ENCODE data around the gene SHPK.

The SHPK gene

DNA sequence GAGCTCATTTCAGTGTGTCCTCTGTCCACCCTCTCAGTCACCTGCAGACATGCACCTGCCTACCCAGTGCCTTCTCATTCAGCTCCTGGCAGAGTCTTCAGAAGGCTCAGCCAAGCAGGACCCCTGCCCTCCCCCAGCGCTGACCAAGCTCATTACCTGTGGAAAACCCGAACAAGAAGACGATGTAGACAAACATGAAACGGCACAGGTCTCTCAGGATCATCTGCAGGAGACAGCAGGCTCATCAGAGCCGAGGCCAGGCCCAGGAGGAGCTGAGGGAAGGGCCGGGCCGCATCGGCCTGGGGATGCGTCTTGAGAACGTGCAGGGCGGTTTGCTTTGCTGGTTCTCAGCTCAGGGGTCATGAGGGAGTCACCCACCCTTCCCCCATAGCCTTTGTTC, 59.1 kb downstream of the SHPK start:
- H3K27me3 ChIP-seq = no peaks in the 10 kb centered on the region
- H3K4me3 ChIP-seq = no peak overlapping the region
- no peaks in the 10 kb centered on the region for H3K9me3 ChIP-seq
- DNase-seq = no peak
- H3K4me1 ChIP-seq = no peaks in the 10 kb centered on the region
- peaks cover 7 to 59% (median 33%) of the 10 kb centered on the region in 3 donors for H3K36me3 ChIP-seq
- intact Hi-C loops (cut with DNase I; ENCODE audit: low total_unique reads) = no loop called here
- no peak overlapping the region for H3K27ac ChIP-seq
- no peak for TF ChIP-seq CTCF (IDR thresholded peaks at IDR 0.05)

DNA sequence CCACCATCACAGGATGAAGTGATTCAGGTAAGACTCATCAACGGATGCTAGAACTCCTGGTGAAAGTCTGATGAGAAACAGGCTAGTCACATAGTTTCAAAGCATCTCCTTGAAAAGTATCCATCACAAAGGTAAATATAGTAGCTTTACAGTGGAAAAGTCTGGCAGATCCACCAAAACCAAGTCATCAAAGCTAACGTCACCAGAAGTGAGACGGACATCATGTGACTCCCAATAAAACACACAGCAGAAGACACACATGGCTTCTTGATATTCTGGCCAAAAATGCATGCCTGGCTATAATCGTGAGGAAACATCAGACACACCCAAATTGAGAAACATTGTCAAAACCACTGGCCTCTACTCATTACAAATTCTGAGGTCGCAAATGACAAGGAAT, 60.5 kb downstream of the SHPK start:
- Histone ChIP-seq H3K9me3 (no peaks in the 10 kb centered on the region), H3K27me3 (no peaks in the 10 kb centered on the region), H3K36me3 (peaks cover 7 to 72% (median 48%) of the 10 kb centered on the region in 3 donors), H3K4me1 (no peaks in the 10 kb centered on the region), H3K27ac (no peak overlapping the region), H3K4me3 (no peak overlapping the region)
- DNase-seq = no peak
- intact Hi-C loops (cut with DNase I; ENCODE audit: low total_unique reads) = no loop called here
- no peak for TF ChIP-seq CTCF (IDR thresholded peaks at IDR 0.05)

- no peaks in the 10 kb centered on the region for H3K4me1 ChIP-seq
- H3K4me3 ChIP-seq = no peak overlapping the region
- no peak overlapping the region for H3K27ac ChIP-seq
- no peaks in the 10 kb centered on the region for H3K9me3 ChIP-seq
- H3K27me3 ChIP-seq = no peaks in the 10 kb centered on the region
- H3K36me3 ChIP-seq = peaks cover 7 to 72% (median 38%) of the 10 kb centered on the region in 3 donors
- intact Hi-C loops (cut with DNase I; ENCODE audit: low total_unique reads) = no loop called here
- TF ChIP-seq CTCF (IDR thresholded peaks at IDR 0.05) = no peak
- DNase-seq = no peak
Observed at GRCh38 chr17:3574231-3574630, 61.8 kb downstream of the SHPK start.

GRCh38 chr17:3573246-3574100, 62.6 kb downstream of the SHPK start:
- no peak for DNase-seq
- H3K27me3 ChIP-seq = no peaks in the 10 kb centered on the region
- intact Hi-C loops (cut with DNase I; ENCODE audit: low total_unique reads) = no loop called here
- no peak for TF ChIP-seq CTCF (IDR thresholded peaks at IDR 0.05)
- no peaks in the 10 kb centered on the region for H3K4me1 ChIP-seq
- H3K4me3 ChIP-seq = no peak overlapping the region
- no peak overlapping the region for H3K27ac ChIP-seq
- peaks cover under 1 to 68% (median 33%) of the 10 kb centered on the region in 3 donors for H3K36me3 ChIP-seq
- H3K9me3 ChIP-seq = no peaks in the 10 kb centered on the region

- Histone ChIP-seq H3K27me3 (no peaks in the 10 kb centered on the region), H3K4me3 (no peak overlapping the region), H3K9me3 (no peaks in the 10 kb centered on the region), H3K4me1 (no peaks in the 10 kb centered on the region), H3K27ac (no peak overlapping the region), H3K36me3 (peaks cover 0 to 64% (median 28%) of the 10 kb centered on the region in 3 donors)
- TF ChIP-seq CTCF (IDR thresholded peaks at IDR 0.05) = no peak
- DNase-seq = no peak
- intact Hi-C loops (cut with DNase I; ENCODE audit: low total_unique reads) = no loop called here
Observed at GRCh38 chr17:3572231-3572630, 63.8 kb downstream of the SHPK start.
